NCI-H82 (cell line): Measurements from ENCODE around the gene NELL1.

Experiments
- DNase-seq: peaks from one replicate; lab custom pipeline; 2025; lab: John Stamatoyannopoulos, UW

NELL1 gene

GRCh38 chr11:21564833-21565682 lies 895.7 kb downstream of the NELL1 start:
- no peak for DNase-seq

GRCh38 chr11:21566521-21567117 lies 897.2 kb downstream of the NELL1 start:
- no peak for DNase-seq

GRCh38 chr11:21567645-21568290 lies 898.4 kb downstream of the NELL1 start:
- no peak for DNase-seq

- no peak for DNase-seq
Observed at GRCh38 chr11:21572210-21572609, 902.8 kb downstream of the NELL1 start.

GRCh38 chr11:21582791-21583190 lies 913.4 kb downstream of the NELL1 start:
- no peak for DNase-seq

GRCh38 chr11:21588754-21589153 lies 919.4 kb downstream of the NELL1 start:
- peak; percentile 96 for DNase-seq

- no peak for DNase-seq
Observed at GRCh38 chr11:21602699-21603098, 933.3 kb downstream of the NELL1 start.

- no peak for DNase-seq
Observed at GRCh38 chr11:21603886-21604285, 934.5 kb downstream of the NELL1 start.

GRCh38 chr11:21604564-21604963 lies 935.2 kb downstream of the NELL1 start:
- DNase-seq = no peak

- peak; percentile 62 for DNase-seq
Observed at GRCh38 chr11:21612326-21612725, 942.9 kb downstream of the NELL1 start.

- peak; percentile 48 for DNase-seq
Observed at GRCh38 chr11:21614961-21615360, 945.6 kb downstream of the NELL1 start.

- DNase-seq = peak; percentile 34
Observed at GRCh38 chr11:21615955-21616371, 946.6 kb downstream of the NELL1 start.

- DNase-seq = no peak
Observed at GRCh38 chr11:21622566-21622965, 953.2 kb downstream of the NELL1 start.

GRCh38 chr11:21622995-21623394 lies 953.6 kb downstream of the NELL1 start:
- peak; percentile 13 for DNase-seq
